GM18499 (cell line): ENCODE results near the gene THAP9.
A peak's percentile ranks its signal among the peaks of the same experiment; 100 is the strongest.
"Not testable (repeated sequence)": the region's sequence is repeated elsewhere in the genome, so short reads cannot be mapped to it uniquely, and the experiment has no call there.

Experiments
- ATAC-seq: cut with Tn5 transposase; IDR thresholded peaks from one replicate; pipeline ENCODE4 v1.9.1; 2021; ENCODE audit warnings: moderate number of reproducible peaks; ENCODE audit not compliant: insufficient read depth, unreplicated experiment

Gene THAP9

GRCh38 chr4:82900411-82901182 is at the start of gene THAP9:
THAP9 (plus strand) TSS chr4:82900735; CDS start chr4:82900803, 68 bp downstream.
- peak; percentile 79 for ATAC-seq

- ATAC-seq, result no peak
These were observed 49.2 kb upstream of the THAP9 start for GRCh38 chr4:82851318-82851717.

- no peak for ATAC-seq
These were observed 48.4 kb upstream of the THAP9 start for GRCh38 chr4:82851885-82852750.

- no peak for ATAC-seq
These were observed 47.7 kb upstream of the THAP9 start for GRCh38 chr4:82852751-82853285.

- ATAC-seq, result not testable (repeated sequence)
These were observed 40.0 kb upstream of the THAP9 start for GRCh38 chr4:82860487-82860886.

- ATAC-seq, result no peak
These were observed 39.0 kb upstream of the THAP9 start for GRCh38 chr4:82861529-82861928.

GRCh38 chr4:82864336-82864979 is 36.1 kb upstream of the THAP9 start:
- no peak for ATAC-seq

- ATAC-seq, result no peak
These were observed 34.9 kb upstream of the THAP9 start for GRCh38 chr4:82865592-82865991.

- not testable (repeated sequence) for ATAC-seq
These were observed 34.5 kb upstream of the THAP9 start for GRCh38 chr4:82866033-82866432.

- ATAC-seq, result no peak
These were observed 33.7 kb upstream of the THAP9 start for GRCh38 chr4:82866706-82867385.

GRCh38 chr4:82868572-82868971 is 32.0 kb upstream of the THAP9 start:
- ATAC-seq, result no peak

- no peak for ATAC-seq
These were observed 15.1 kb upstream of the THAP9 start for GRCh38 chr4:82885410-82885809.

GRCh38 chr4:82886147-82886942 is 14.2 kb upstream of the THAP9 start:
- ATAC-seq, result no peak

- no peak for ATAC-seq
These were observed 11.2 kb upstream of the THAP9 start for GRCh38 chr4:82889287-82889686.

GRCh38 chr4:82890528-82890900 is 10.0 kb upstream of the THAP9 start:
- peak; percentile 3 for ATAC-seq

GRCh38 chr4:82890901-82891706 is 9.4 kb upstream of the THAP9 start, which contains the start of gene SEC31A:
SEC31A (minus strand) TSS chr4:82891153; CDS start chr4:82881936, 9,217 bp downstream.
- peak; percentile 66 for ATAC-seq

- no peak for ATAC-seq
These were observed 8.6 kb upstream of the THAP9 start for GRCh38 chr4:82891707-82892466.

- ATAC-seq, result no peak
These were observed 8.1 kb upstream of the THAP9 start for GRCh38 chr4:82892467-82892802.
